Esophagus squamous epithelium (tissue), 4 donors: ENCODE measurements around the gene GP2.

ENCODE experiments used
- POLR2A ChIP-seq, 4 donors: fragments of 450-650 bp; IDR thresholded peaks; one replicate each; pipeline ENCODE4 v1.6.1; 2017; ENCODE audit warnings: antibody characterized with exemption in 4 of 4, mild to moderate bottlenecking in 4 of 4, moderate library complexity in 3 of 4
- TF ChIP-seq, protein P1 (sequence below), 6 experiments: fragments of 450-650 bp in 4 of 6; fragments of 200-600 bp in 2 of 6; sonication (generic) in 2 of 6; IDR thresholded peaks; one replicate each; pipeline ENCODE4 v1.5.1; 2016 to 2019; ENCODE audit warnings: antibody characterized with exemption in 6 of 6, mild to moderate bottlenecking in 4 of 6, moderate library complexity in 4 of 6

DNA sequence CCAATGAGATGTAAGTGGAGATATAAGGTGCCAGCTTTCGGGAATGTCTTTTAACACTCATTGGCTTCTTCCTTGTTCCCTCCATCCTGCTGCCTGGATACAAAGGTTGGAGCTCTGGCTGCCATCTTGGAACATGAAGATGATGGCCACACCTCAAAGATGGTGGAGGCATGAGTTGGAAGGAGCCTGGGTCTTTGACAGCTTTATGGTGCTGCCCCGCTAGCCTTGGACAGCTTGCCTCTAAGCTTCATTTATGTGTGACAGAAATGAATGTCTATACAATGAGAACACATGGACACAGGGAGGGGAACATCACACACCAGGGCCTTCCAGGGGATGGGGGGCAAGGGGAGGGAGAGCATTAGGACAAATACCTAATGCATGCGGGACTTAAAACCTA is 13.6 kb downstream of the GP2 start:
- TF ChIP-seq, protein P1, sequence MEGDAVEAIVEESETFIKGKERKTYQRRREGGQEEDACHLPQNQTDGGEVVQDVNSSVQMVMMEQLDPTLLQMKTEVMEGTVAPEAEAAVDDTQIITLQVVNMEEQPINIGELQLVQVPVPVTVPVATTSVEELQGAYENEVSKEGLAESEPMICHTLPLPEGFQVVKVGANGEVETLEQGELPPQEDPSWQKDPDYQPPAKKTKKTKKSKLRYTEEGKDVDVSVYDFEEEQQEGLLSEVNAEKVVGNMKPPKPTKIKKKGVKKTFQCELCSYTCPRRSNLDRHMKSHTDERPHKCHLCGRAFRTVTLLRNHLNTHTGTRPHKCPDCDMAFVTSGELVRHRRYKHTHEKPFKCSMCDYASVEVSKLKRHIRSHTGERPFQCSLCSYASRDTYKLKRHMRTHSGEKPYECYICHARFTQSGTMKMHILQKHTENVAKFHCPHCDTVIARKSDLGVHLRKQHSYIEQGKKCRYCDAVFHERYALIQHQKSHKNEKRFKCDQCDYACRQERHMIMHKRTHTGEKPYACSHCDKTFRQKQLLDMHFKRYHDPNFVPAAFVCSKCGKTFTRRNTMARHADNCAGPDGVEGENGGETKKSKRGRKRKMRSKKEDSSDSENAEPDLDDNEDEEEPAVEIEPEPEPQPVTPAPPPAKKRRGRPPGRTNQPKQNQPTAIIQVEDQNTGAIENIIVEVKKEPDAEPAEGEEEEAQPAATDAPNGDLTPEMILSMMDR (IDR thresholded peaks at IDR 0.05): no peak
- TF ChIP-seq POLR2A (IDR thresholded peaks at IDR 0.05): no peak
